Activated CD8-positive, alpha-beta T cell treated with anti-CD3 and anti-CD28 coated beads for 36 hours (primary cell): Measurements from ENCODE around the gene PSMB5. TPM values are rescaled to one million over a fixed set of nuclear protein-coding genes. Genes with fewer than 3 reads are reported as not detected.

Source experiments
- ATAC-seq: fragments of 200-7000 bp; cut with Tn5 transposase; one replicate; pipeline ENCODE4 v1.10.0; 2021; ENCODE audit warnings: mild to moderate bottlenecking, moderate library complexity
- CTCF ChIA-PET: fragments of 350-600 bp; sonication (Branson Sonifier 250); formaldehyde crosslinking; loops from one replicate; lab custom pipeline; 2021; ENCODE audit warnings: antibody characterized with exemption; lab: Charles Lee
- POLR2A ChIA-PET: fragments of 350-600 bp; sonication (Branson Sonifier 250); formaldehyde crosslinking; loops from one replicate; lab custom pipeline; 2021; ENCODE audit warnings: antibody characterized with exemption; lab: Charles Lee
- DNase-seq: peaks from one replicate; pipeline ENCODE4 v3.0.0-alpha.2; 2020
- H3K27ac Mint-ChIP-seq: one replicate; pipeline ENCODE4 v1.8.0; 2021; ENCODE audit warnings: mild to moderate bottlenecking, mixed read lengths
- H3K27me3 Mint-ChIP-seq: one replicate; pipeline ENCODE4 v1.8.0; 2021; ENCODE audit warnings: mixed read lengths
- H3K36me3 Mint-ChIP-seq: one replicate; pipeline ENCODE4 v1.8.0; 2021; ENCODE audit warnings: low read depth, mixed read lengths
- H3K4me1 Mint-ChIP-seq: one replicate; pipeline ENCODE4 v1.8.0; 2021; ENCODE audit warnings: low read depth, mixed read lengths
- H3K4me3 Mint-ChIP-seq: one replicate; pipeline ENCODE4 v1.8.0; 2021; ENCODE audit warnings: mild to moderate bottlenecking, moderate library complexity, mixed read lengths
- H3K9me3 Mint-ChIP-seq: one replicate; pipeline ENCODE4 v1.8.0; 2021; ENCODE audit warnings: mixed read lengths
- intact Hi-C: fragments of 100-400 bp; cut with micrococcal nuclease; formaldehyde crosslinking; loops from one replicate; pipeline ENCODE4 v1.10.0; 2022
- total RNA-seq, 2 experiments: library from RNA; stranded (reverse); gene quantifications; one replicate each; pipeline ENCODE4 v1.2.3, GENCODE V29; 2021
- TF ChIP-seq, protein P1 (sequence below): fragments of 200-600 bp; IDR thresholded peaks from one replicate; pipeline ENCODE4 v1.8.0; 2022; ENCODE audit warnings: antibody characterized with exemption, mild to moderate bottlenecking

PSMB5 gene
- total RNA-seq, 2 experiments from 2014 or later = 119 to 120 TPM

DNA sequence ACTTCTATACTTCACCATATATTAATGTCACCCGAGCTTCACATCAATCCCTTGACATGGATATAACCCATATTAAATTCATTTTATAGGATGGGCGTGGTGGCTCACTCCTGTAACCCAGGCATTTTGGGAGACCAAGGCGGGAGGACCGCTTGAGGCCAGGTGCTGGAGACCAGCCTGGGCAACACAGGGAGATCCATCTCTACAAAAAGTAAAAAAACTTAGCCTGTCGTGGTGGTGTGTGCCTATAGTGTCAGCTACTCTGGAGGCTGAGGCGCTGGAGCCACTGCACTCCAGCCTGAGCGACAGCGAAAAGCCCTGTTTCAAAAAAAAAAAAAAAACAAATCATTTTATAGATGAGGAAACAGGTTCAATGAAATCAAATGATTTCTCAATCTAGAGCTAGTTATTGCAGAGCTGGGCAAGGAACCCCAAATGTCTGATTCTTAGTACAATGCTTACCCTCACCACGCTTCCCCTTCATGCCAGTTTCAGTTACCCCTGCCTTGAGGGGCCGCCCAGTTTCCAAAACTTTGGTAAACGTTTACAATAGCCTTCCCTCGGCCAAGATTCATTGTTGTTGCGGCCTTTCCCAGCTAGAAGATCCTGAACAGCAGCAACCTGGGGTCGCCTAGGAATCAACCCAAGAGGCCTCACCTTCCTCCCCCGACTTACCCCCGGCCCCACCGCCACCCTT, 751 bp downstream of the PSMB5 start:
- POLR2A ChIA-PET = interaction anchor here (0.6 to 2.5 kb wide), 12 partner anchors 9 to 1631 kb away, joined by 3 to 19 read pairs (median 3); partner anchors contain the start of gene AJUBA
- peaks cover 38% of the 10 kb centered on the region for H3K36me3 Mint-ChIP-seq
- peak overlapping the region; percentile 92 for H3K4me3 Mint-ChIP-seq
- intact Hi-C loops = loop anchor here (1.0 kb wide), 1 partner anchor 27 kb away; no protein-coding TSS in a partner anchor
- H3K27ac Mint-ChIP-seq = peak overlapping the region; percentile 98
- DNase-seq = peak; percentile 35
- no peak for ATAC-seq
- no peaks in the 10 kb centered on the region for H3K27me3 Mint-ChIP-seq
- CTCF ChIA-PET = interaction anchor here (0.9 to 7.5 kb wide), 12 partner anchors 8 to 61 kb away, joined by 3 to 29 read pairs (median 5); partner anchors contain the start of genes AJUBA, CDH24 and PSMB11
- H3K4me1 Mint-ChIP-seq = peaks cover 37% of the 10 kb centered on the region
- peaks cover 2% of the 10 kb centered on the region for H3K9me3 Mint-ChIP-seq
- TF ChIP-seq, protein P1, sequence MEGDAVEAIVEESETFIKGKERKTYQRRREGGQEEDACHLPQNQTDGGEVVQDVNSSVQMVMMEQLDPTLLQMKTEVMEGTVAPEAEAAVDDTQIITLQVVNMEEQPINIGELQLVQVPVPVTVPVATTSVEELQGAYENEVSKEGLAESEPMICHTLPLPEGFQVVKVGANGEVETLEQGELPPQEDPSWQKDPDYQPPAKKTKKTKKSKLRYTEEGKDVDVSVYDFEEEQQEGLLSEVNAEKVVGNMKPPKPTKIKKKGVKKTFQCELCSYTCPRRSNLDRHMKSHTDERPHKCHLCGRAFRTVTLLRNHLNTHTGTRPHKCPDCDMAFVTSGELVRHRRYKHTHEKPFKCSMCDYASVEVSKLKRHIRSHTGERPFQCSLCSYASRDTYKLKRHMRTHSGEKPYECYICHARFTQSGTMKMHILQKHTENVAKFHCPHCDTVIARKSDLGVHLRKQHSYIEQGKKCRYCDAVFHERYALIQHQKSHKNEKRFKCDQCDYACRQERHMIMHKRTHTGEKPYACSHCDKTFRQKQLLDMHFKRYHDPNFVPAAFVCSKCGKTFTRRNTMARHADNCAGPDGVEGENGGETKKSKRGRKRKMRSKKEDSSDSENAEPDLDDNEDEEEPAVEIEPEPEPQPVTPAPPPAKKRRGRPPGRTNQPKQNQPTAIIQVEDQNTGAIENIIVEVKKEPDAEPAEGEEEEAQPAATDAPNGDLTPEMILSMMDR = no peak

- Mint-ChIP-seq H3K27ac (peak overlapping the region; percentile 98), H3K4me3 (peak overlapping the region; percentile 92), H3K27me3 (no peaks in the 10 kb centered on the region), H3K9me3 (peaks cover 2% of the 10 kb centered on the region), H3K4me1 (peaks cover 41% of the 10 kb centered on the region), H3K36me3 (peaks cover 42% of the 10 kb centered on the region)
- DNase-seq = no peak
- ATAC-seq = no peak
- CTCF ChIA-PET = interaction anchor here (0.7 to 7.5 kb wide), 12 partner anchors 8 to 60 kb away, joined by 3 to 29 read pairs (median 5); partner anchors contain the start of genes CDH24 and PSMB11
- intact Hi-C loops = no loop called here
- POLR2A ChIA-PET = interaction anchor here (0.6 to 2.5 kb wide), 10 partner anchors 8 to 118 kb away, joined by 3 to 19 read pairs (median 4); partner anchors contain the start of gene AJUBA
- TF ChIP-seq, protein P1 = no peak
Measured at GRCh38 chr14:23033251-23033727, 1.4 kb downstream of the PSMB5 start.

- Mint-ChIP-seq H3K4me1 (peaks cover 46% of the 10 kb centered on the region), H3K27ac (peak overlapping the region; percentile 22)
- POLR2A ChIA-PET = interaction anchor here (1.1 to 2.5 kb wide), 7 partner anchors 8 to 49 kb away, joined by 3 to 9 read pairs (median 5); partner anchors contain the start of gene AJUBA
Measured at GRCh38 chr14:23030936-23031335, 3.8 kb downstream of the PSMB5 start.

DNA sequence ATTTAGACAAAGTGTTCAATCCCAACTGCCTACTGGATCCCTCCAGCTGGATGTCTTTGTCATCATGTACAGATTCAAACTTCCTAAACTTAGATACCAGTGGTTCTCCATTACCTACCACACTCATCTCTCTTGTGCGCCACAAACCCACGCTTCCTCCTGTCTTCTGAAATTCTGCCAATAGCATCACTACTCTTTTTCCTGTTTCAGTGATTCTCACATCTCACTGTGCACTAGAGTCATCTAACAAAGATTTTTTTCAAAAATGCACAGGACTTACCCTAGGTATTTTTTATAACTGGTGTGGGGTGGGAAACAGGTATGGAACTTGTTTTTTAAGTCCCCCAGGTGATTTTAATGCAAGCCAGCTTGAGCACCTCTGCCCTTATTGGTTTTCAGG, 5.9 kb downstream of the PSMB5 start:
- Mint-ChIP-seq H3K27ac (peak overlapping the region; percentile 87), H3K4me1 (peaks cover 56% of the 10 kb centered on the region), H3K4me3 (peak overlapping the region; percentile 17), H3K27me3 (no peaks in the 10 kb centered on the region), H3K36me3 (peaks cover 67% of the 10 kb centered on the region), H3K9me3 (no peaks in the 10 kb centered on the region)
- intact Hi-C loops = no loop called here
- ChIA-PET CTCF (interaction anchor here (0.8 to 7.5 kb wide), 8 partner anchors 22 to 99 kb away, joined by 3 to 29 read pairs (median 6); partner anchors contain the start of gene CDH24), POLR2A (interaction anchor here (1.0 to 2.2 kb wide), 4 partner anchors 16 to 39 kb away, joined by 4 to 9 read pairs (median 4); no protein-coding TSS in a partner anchor)
- ATAC-seq (peak; percentile 43), DNase-seq (peak; percentile 57)
- TF ChIP-seq, protein P1 = no peak

More at GRCh38 chr14:23030936-23031335, 3.8 kb downstream of the PSMB5 start:
- Mint-ChIP-seq H3K27me3 (no peaks in the 10 kb centered on the region), H3K36me3 (peaks cover 55% of the 10 kb centered on the region), H3K4me3 (no peak overlapping the region), H3K9me3 (peaks cover 2% of the 10 kb centered on the region)
- CTCF ChIA-PET = interaction anchor here (0.9 to 7.5 kb wide), 7 partner anchors 9 to 44 kb away, joined by 3 to 29 read pairs (median 8); partner anchors contain the start of gene CDH24
- TF ChIP-seq, protein P1 = no peak
- intact Hi-C loops = no loop called here
- ATAC-seq = no peak
- DNase-seq = no peak
